GM23338 (cell line): ENCODE measurements around the gene CSN2. TPM values are rescaled to one million over a fixed set of nuclear protein-coding genes. Genes with fewer than 3 reads are reported as not detected.

Experiments used
- ATAC-seq: fragments of 200-7000 bp; cut with Tn5 transposase; 3 replicates; pipeline ENCODE4 v1.9.1; 2020
- DNase-seq: peaks from one replicate; pipeline ENCODE4 v3.0.0-alpha.2; 2015; ENCODE audit warnings: low spot score
- H2AFZ ChIP-seq: fragments of 200-600 bp; sonication (generic); 2 replicates; pipeline ENCODE4 v1.8.0; 2016; ENCODE audit warnings: antibody characterized with exemption, mild to moderate bottlenecking, moderate library complexity
- H3F3A ChIP-seq: fragments of 200-600 bp; sonication (generic); replicated peaks from 2 replicates; pipeline ENCODE4 v1.8.0; 2017; ENCODE audit warnings: antibody characterized with exemption, mixed run types, low read depth
- H3K27ac ChIP-seq: fragments of 200-600 bp; sonication (generic); 2 replicates; pipeline ENCODE4 v1.6.1; 2016; ENCODE audit warnings: low read depth
- H3K27me3 ChIP-seq: fragments of 200-600 bp; sonication (generic); 2 replicates; pipeline ENCODE4 v1.8.0; 2016; ENCODE audit warnings: mild to moderate bottlenecking, mixed run types, moderate library complexity; ENCODE audit not compliant: insufficient read depth
- H3K36me3 ChIP-seq: fragments of 200-600 bp; sonication (generic); 2 replicates; pipeline ENCODE4 v1.8.0; 2016; ENCODE audit warnings: mild to moderate bottlenecking; ENCODE audit not compliant: insufficient read depth
- H3K4me1 ChIP-seq: fragments of 200-600 bp; sonication (generic); 2 replicates; pipeline ENCODE4 v1.8.0; 2016; ENCODE audit warnings: mild to moderate bottlenecking, moderate library complexity; ENCODE audit not compliant: insufficient read depth
- H3K4me2 ChIP-seq: fragments of 200-600 bp; sonication (generic); 2 replicates; pipeline ENCODE4 v1.7.1; 2017; ENCODE audit warnings: mixed run types
- H3K4me3 ChIP-seq: fragments of 200-600 bp; sonication (generic); 2 replicates; pipeline ENCODE4 v1.6.1; 2016; ENCODE audit warnings: mixed run types
- H3K79me2 ChIP-seq: fragments of 200-600 bp; sonication (generic); replicated peaks from 2 replicates; pipeline ENCODE4 v1.8.0; 2017; ENCODE audit warnings: mild to moderate bottlenecking; ENCODE audit not compliant: insufficient read depth
- H3K9me2 ChIP-seq: fragments of 200-600 bp; sonication (generic); 2 replicates; pipeline ENCODE4 v1.8.0; 2017; ENCODE audit not compliant: insufficient read depth
- H4K20me1 ChIP-seq: fragments of 200-600 bp; sonication (generic); replicated peaks from 2 replicates; pipeline ENCODE4 v1.8.0; 2017; ENCODE audit warnings: mild to moderate bottlenecking; ENCODE audit not compliant: insufficient read depth
- H3K27ac Mint-ChIP-seq: 2 replicates; pipeline ENCODE4 v1.8.0; 2020; ENCODE audit warnings: inconsistent platforms, mild to moderate bottlenecking, moderate library complexity, mixed read lengths
- H3K27me3 Mint-ChIP-seq: 3 replicates; pipeline ENCODE4 v1.8.0; 2022; ENCODE audit warnings: low read depth, mild to moderate bottlenecking, moderate library complexity, mixed read lengths, inconsistent platforms; ENCODE audit not compliant: insufficient read depth, poor library complexity
- H3K36me3 Mint-ChIP-seq: 3 replicates; pipeline ENCODE4 v1.8.0; 2021; ENCODE audit warnings: low read depth, mild to moderate bottlenecking, inconsistent platforms, moderate library complexity, mixed read lengths
- H3K4me1 Mint-ChIP-seq: 3 replicates; pipeline ENCODE4 v1.8.0; 2020; ENCODE audit warnings: mild to moderate bottlenecking, inconsistent platforms, mixed read lengths
- H3K4me3 Mint-ChIP-seq: 3 replicates; pipeline ENCODE4 v1.8.0; 2021; ENCODE audit warnings: moderate library complexity, mild to moderate bottlenecking, inconsistent platforms, mixed read lengths
- H3K9me3 Mint-ChIP-seq: 3 replicates; pipeline ENCODE4 v1.8.0; 2020; ENCODE audit warnings: moderate library complexity, mild to moderate bottlenecking, inconsistent platforms, mixed read lengths
- CREB1 ChIP-seq: fragments of 250-450 bp; sonication (Bioruptor Pico); IDR thresholded peaks from 2 replicates; pipeline ENCODE4 v1.5.0; 2020; ENCODE audit warnings: low read depth, mild to moderate bottlenecking, moderate library complexity
- CTCF ChIP-seq, 2 experiments: fragments of 200-600 bp in 1 of 2; sonication (generic) in 1 of 2; conservative IDR thresholded peaks; 2 replicates each; pipeline versions ENCODE4 v1.5.1 to v1.6.1; 2016 to 2017; ENCODE audit warnings: antibody characterized with exemption in 2 of 2, low read depth in 2 of 2, mild to moderate bottlenecking in 2 of 2, moderate library complexity in 1 of 2
- ETS1 ChIP-seq: IDR thresholded peaks from 2 replicates; pipeline ENCODE4 v1.6.1; 2016; ENCODE audit warnings: antibody characterized with exemption
- EZH2 ChIP-seq: fragments of 200-600 bp; sonication (generic); IDR thresholded peaks from one replicate; pipeline ENCODE4 v1.8.0; 2017; ENCODE audit warnings: antibody characterized with exemption, mild to moderate bottlenecking, low read depth; ENCODE audit not compliant: unreplicated experiment
- EZH2phosphoT487 ChIP-seq: fragments of 200-600 bp; sonication (generic); IDR thresholded peaks from one replicate; pipeline ENCODE4 v1.8.1; 2018; ENCODE audit warnings: antibody characterized with exemption; ENCODE audit not compliant: unreplicated experiment
- JUNB ChIP-seq: IDR thresholded peaks from one replicate; pipeline ENCODE4 v1.6.1; 2016; ENCODE audit warnings: antibody characterized with exemption; ENCODE audit not compliant: unreplicated experiment
- NANOG ChIP-seq: IDR thresholded peaks from 2 replicates; pipeline ENCODE4 v1.6.1; 2016; ENCODE audit warnings: antibody characterized with exemption, borderline replicate concordance
- POLR2AphosphoS5 ChIP-seq: IDR thresholded peaks from 2 replicates; pipeline ENCODE4 v1.6.1; 2016; ENCODE audit warnings: antibody characterized with exemption, low read depth
- REST ChIP-seq: IDR thresholded peaks from one replicate; pipeline ENCODE4 v1.6.1; 2018; ENCODE audit warnings: antibody characterized with exemption; ENCODE audit not compliant: unreplicated experiment
- STAT1 ChIP-seq: IDR thresholded peaks from one replicate; pipeline ENCODE4 v1.6.1; 2016; ENCODE audit warnings: antibody characterized with exemption; ENCODE audit not compliant: unreplicated experiment
- ZNF114 ChIP-seq: fragments of 250-450 bp; sonication (Bioruptor Pico); IDR thresholded peaks from 2 replicates; pipeline ENCODE4 v1.5.0; 2020; ENCODE audit warnings: mild to moderate bottlenecking, moderate library complexity
- ZNF331 ChIP-seq: fragments of 250-450 bp; sonication (Bioruptor Pico); IDR thresholded peaks from 2 replicates; pipeline ENCODE4 v1.5.0; 2020; ENCODE audit warnings: low read depth, mild to moderate bottlenecking, moderate library complexity
- ZNF462 ChIP-seq: fragments of 250-450 bp; sonication (Bioruptor Pico); IDR thresholded peaks from 2 replicates; pipeline ENCODE4 v1.5.0; 2020; ENCODE audit warnings: mild to moderate bottlenecking, moderate library complexity
- polyA plus RNA-seq: library from polyadenylated mRNA; unstranded; fragments of >200 nt; fragmentation: Nextera tagmentation; extraction: Ambion mirVana; gene quantifications from 2 replicates; pipeline ENCODE4 v1.2.1, GENCODE V29; 2016
- total RNA-seq: library from RNA; depleted of rRNA; stranded (reverse); fragments of >200 nt; shearing (Covaris generic); gene quantifications from 2 replicates; pipeline ENCODE4 v1.2.3, GENCODE V29; 2014

CSN2 gene
- total and polyA plus RNA-seq, 2 experiments from 2014 or later = not detected

GRCh38 chr4:69994782-69995181 lies 29.3 kb upstream of the CSN2 start (continued):
- TF ChIP-seq EZH2 = no peak
- TF ChIP-seq ZNF331 = no peak
- no peak for TF ChIP-seq NANOG
- TF ChIP-seq POLR2AphosphoS5 = no peak
- no peak for TF ChIP-seq JUNB
- TF ChIP-seq EZH2phosphoT487 = no peak
- TF ChIP-seq ZNF114 (CRISPR knock-in tag) = no peak

- Histone ChIP-seq H3K27me3 (no peaks in the 10 kb centered on the region), H3K4me2 (no peak overlapping the region), H3K4me3 (no peak overlapping the region), H3K27ac (no peak overlapping the region), H3F3A (no peaks in the 10 kb centered on the region), H2AFZ (no peak overlapping the region), H3K36me3 (no peaks in the 10 kb centered on the region), H3K79me2 (no peaks in the 10 kb centered on the region), H3K9me2 (no peaks in the 10 kb centered on the region), H3K4me1 (no peaks in the 10 kb centered on the region), H4K20me1 (no peaks in the 10 kb centered on the region)
- Mint-ChIP-seq H3K27ac (no peak overlapping the region), H3K4me3 (no peak overlapping the region), H3K27me3 (no peaks in the 10 kb centered on the region), H3K9me3 (no peaks in the 10 kb centered on the region), H3K36me3 (no peaks in the 10 kb centered on the region), H3K4me1 (no peaks in the 10 kb centered on the region)
- no peak for ATAC-seq
- no peak for TF ChIP-seq EZH2
- TF ChIP-seq JUNB = no peak
- TF ChIP-seq EZH2phosphoT487 = no peak
- TF ChIP-seq CREB1 (CRISPR knock-in tag) = no peak
- TF ChIP-seq REST = no peak
- no peak for TF ChIP-seq ETS1
- TF ChIP-seq STAT1 = no peak
- no peak for TF ChIP-seq NANOG
- no peak for TF ChIP-seq CTCF (conservative IDR thresholded peaks at IDR 0.05; ENCODE audit: low read depth in 2 of 2)
- no peak for TF ChIP-seq ZNF114 (CRISPR knock-in tag)
- no peak for TF ChIP-seq POLR2AphosphoS5
- no peak for TF ChIP-seq ZNF462 (CRISPR knock-in tag)
- TF ChIP-seq ZNF331 = no peak
- no peak for DNase-seq
These were observed 25.5 kb upstream of the CSN2 start for GRCh38 chr4:69991016-69991415.
